ENCODE results near the gene ABCF2.

DNA sequence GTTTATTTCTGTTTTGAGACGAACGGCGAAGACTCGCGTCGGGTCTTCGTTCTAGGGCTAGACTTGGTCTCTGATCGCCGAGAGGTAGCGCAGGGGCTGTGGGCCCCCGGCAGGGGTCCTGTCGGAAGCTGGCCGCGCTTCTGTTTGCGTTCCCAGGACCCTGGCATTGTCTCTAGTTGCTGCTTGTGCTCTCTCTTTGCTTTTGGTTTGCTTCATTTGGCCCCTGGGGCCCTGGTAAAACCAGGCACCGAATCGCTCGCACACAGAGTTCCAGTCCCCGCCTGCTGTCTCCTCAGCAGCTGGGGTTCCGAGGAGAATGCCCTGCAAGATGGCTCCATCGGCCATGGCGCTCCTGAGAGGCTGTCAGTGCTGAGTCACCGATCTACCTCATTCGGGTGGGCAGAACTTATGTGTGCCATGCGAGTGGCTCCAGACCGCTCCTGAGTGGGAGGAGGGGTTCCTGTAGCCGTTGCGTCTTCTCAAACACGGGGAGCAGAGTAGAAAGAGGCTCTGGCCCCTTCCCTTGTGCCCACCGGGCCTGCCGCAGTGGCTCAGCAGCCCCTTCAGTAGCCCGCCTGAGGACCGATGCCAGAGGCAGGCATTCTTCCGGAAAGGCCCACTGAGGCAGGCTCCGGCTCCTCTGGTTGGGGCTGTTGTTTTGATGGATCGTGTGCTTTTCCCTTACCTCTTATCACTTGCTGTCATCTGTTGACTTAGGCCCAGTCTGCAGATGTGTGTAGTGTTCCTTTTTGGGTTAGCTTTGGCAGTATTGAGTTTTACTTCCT is 6.1 kb upstream of the ABCF2 start:
- TF ChIP-seq, protein P1, sequence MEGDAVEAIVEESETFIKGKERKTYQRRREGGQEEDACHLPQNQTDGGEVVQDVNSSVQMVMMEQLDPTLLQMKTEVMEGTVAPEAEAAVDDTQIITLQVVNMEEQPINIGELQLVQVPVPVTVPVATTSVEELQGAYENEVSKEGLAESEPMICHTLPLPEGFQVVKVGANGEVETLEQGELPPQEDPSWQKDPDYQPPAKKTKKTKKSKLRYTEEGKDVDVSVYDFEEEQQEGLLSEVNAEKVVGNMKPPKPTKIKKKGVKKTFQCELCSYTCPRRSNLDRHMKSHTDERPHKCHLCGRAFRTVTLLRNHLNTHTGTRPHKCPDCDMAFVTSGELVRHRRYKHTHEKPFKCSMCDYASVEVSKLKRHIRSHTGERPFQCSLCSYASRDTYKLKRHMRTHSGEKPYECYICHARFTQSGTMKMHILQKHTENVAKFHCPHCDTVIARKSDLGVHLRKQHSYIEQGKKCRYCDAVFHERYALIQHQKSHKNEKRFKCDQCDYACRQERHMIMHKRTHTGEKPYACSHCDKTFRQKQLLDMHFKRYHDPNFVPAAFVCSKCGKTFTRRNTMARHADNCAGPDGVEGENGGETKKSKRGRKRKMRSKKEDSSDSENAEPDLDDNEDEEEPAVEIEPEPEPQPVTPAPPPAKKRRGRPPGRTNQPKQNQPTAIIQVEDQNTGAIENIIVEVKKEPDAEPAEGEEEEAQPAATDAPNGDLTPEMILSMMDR (IDR thresholded peaks at IDR 0.05) = no peak
- TF ChIP-seq EP300 (IDR thresholded peaks at IDR 0.05) (no peak), POLR2A (IDR thresholded peaks at IDR 0.05) (no peak), POLR2AphosphoS5 (IDR thresholded peaks at IDR 0.05) (peak in 1 of 2 donors; percentile 56)

Measured in upper lobe of left lung (tissue), 4 donors.